ENCODE results near the gene ZNF213.

The ZNF213 gene

DNA sequence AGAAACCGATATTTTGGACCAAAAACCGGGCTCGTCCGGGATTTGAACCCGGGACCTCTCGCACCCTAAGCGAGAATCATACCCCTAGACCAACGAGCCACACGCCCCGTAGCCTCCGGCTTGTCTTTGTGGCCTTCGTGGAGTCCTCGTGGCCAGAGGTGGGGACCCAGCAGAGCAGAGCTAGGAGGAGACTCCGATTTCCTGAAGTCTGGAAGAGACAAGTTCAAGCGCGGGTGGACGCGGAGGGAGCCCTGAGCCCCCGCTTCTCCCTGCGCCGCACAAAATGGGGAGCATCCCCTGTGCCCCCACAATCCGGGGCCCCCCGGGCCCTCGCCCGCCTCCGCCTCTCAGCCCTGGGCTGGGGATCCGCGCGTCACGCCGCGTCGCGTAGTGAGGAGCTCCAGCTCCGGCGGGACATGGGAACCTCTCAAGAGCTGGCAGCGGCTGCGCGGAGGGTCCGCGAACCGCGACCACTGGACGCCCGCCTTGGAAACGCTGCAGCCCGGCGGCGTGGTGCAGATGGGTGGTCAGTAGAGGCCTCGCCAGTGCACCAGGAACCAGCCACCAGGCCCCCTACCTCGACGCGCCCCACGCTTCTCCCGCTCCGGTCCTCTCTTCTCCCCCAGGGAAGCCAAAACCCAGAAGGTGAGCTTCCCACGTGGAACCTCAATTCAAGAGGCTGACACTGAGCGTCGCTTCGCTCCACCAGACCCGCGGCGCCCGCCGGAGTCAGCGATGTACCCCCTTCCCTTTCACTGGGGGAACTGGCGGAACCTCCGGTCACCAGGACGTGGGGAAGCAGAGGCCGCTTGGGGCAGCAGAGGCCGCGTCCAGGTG, 48.0 kb downstream of the ZNF213 start:
- Histone ChIP-seq H3K36me3 (ENCODE audit: control insufficient read depth in 1 of 2, insufficient read depth in 2 of 2, low read length in 2 of 2) (no peaks in the 10 kb centered on the region), H3K9me3 (ENCODE audit: control insufficient read depth in 1 of 2, low read length in 2 of 2) (peaks cover 0 to 2% of the 10 kb centered on the region in 2 donors), H3K4me1 (ENCODE audit: control insufficient read depth in 1 of 2, insufficient read depth in 2 of 2, low read length in 2 of 2) (peaks cover 0 to 16% of the 10 kb centered on the region in 2 donors), H3K27me3 (ENCODE audit: low read depth, low read length) (peaks cover 68% of the 10 kb centered on the region), H3K4me3 (ENCODE audit: low read depth in 1 of 2, low read length in 2 of 2) (no peak overlapping the region), H3K27ac (ENCODE audit: low read length) (no peak overlapping the region)

DNA sequence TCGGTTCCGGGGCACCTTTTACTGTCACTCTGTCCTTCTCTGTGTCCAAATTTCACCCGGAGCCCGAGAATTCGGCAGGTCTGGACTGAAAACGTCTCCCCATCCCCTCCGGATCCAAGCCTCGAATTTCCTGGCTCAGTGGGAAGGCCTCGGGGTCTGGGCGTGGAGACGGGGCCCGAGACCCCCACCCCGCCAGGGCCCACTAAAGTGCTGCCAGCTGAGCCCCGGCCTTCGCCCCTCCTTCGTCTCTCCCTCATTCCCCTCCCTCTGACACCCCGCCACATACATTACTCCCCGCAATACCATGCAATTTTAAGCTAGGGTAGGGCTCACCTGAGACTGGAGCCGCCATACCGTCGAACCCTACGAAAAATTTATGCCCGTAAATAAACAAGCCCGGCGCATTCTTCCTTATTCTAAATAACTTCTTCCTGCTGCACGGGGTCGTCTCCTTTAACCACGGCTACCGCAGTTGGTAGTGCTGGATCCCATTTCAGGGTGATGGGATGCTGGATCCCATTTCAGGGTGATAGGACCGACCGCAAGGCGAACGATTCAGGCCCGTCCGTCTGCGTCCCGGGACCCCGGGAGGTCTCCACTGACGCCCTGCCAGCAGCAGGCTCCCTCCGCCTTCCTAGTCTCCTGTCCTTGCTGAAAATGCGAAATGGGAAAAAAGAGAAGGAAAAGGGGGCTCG, 48.8 kb downstream of the ZNF213 start:
- H3K27me3 ChIP-seq (ENCODE audit: low read depth, low read length), result peaks cover 70% of the 10 kb centered on the region
- H3K9me3 ChIP-seq (ENCODE audit: control insufficient read depth in 1 of 2, low read length in 2 of 2), result peaks cover 0 to 2% of the 10 kb centered on the region in 2 donors
- H3K4me3 ChIP-seq (ENCODE audit: low read depth in 1 of 2, low read length in 2 of 2), result no peak overlapping the region

DNA sequence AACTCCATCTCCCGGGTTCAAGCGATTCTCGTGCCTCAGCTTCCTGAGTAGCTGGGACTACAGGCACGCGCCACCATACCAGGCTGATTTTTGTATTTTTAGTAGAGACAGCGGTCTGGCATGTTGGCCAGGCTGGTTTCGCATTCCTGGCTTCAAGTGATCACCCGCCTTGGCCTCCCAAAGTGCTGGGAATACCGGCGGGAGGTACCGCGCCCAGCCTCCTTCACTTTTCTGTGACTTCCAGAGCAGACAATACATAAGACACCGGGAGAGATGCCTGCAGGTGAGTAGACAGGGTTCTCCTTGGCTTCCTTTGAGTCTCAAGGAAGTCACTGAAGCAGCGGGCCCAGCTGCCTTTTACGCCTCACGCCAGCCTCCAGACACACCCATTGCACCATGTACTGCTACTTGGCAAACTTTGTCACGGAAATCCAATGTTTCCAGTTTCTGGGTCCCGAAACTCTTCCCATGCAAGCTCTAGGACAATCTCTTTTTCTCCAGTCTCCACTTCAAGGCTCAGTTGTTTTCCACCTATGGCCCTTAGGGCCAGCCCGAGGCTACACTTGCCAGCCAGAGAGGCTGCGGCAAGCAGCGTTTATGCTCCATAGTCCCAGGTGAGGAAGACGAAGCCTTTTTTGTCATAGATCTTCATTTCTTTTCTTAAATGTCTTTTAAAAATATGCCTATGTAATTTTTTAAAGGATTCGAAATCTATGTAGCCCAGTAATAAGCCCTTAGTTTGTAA, 52.3 kb downstream of the ZNF213 start:
- peaks cover 0 to 33% of the 10 kb centered on the region in 2 donors for H3K4me1 ChIP-seq (ENCODE audit: control insufficient read depth in 1 of 2, insufficient read depth in 2 of 2, low read length in 2 of 2)
- no peaks in the 10 kb centered on the region for H3K9me3 ChIP-seq (ENCODE audit: control insufficient read depth in 1 of 2, low read length in 2 of 2)
- H3K4me3 ChIP-seq (ENCODE audit: low read depth in 1 of 2, low read length in 2 of 2), result no peak overlapping the region
- peaks cover 74% of the 10 kb centered on the region for H3K27me3 ChIP-seq (ENCODE audit: low read depth, low read length)
- H3K36me3 ChIP-seq (ENCODE audit: control insufficient read depth in 1 of 2, insufficient read depth in 2 of 2, low read length in 2 of 2), result no peaks in the 10 kb centered on the region
- H3K27ac ChIP-seq (ENCODE audit: low read length), result no peak overlapping the region

More for the DNA sequence above, 48.8 kb downstream of the ZNF213 start:
- no peaks in the 10 kb centered on the region for H3K36me3 ChIP-seq (ENCODE audit: control insufficient read depth in 1 of 2, insufficient read depth in 2 of 2, low read length in 2 of 2)
- peaks cover 0 to 20% of the 10 kb centered on the region in 2 donors for H3K4me1 ChIP-seq (ENCODE audit: control insufficient read depth in 1 of 2, insufficient read depth in 2 of 2, low read length in 2 of 2)
- no peak overlapping the region for H3K27ac ChIP-seq (ENCODE audit: low read length)

DNA sequence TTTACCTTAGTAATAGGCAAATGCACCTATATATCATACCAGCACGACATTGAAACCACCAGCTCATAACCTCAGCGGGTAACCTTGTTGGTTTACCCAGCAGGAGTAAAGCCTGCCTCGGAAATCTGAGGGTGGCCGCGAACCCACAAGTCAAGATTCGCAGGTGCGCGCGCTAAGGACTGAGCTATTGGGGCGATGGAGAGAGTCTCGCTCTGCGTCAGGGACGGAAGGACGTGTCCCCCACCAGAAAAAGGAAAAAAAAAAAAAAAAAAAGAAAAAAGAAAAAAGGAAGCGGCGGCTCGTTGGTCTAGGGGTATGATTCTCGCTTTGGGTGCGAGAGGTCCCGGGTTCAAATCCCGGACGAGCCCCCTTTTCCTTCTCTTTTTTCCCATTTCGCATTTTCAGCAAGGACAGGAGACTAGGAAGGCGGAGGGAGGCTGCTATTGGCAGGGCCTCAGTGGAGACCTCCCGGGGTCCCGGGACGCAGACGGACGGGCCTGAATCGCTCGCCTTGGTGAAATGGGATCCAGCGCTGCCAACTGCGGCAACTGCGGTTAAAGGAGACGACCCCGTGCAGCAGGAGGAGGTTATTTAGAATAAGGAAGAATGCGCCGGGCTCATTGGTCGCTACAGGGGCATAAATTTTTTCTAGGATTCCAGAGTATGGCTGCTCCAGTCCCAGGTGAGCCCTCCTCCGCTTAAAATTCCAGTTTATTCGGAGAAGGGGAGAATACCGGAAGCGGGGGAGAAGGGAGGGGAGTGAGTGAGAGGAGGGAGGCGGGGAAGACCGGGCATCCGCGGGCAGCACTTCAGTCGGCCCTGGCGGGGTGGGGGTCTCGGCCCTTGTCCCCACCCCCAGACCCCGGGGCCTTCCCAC, 53.2 kb downstream of the ZNF213 start, which contains the start of gene OR1F1:
OR1F1 (plus strand) TSS at position 407 of the 877 bp plus-strand sequence.
- Histone ChIP-seq H3K4me3 (ENCODE audit: low read depth in 1 of 2, low read length in 2 of 2) (peak within 1 kb of the TSS in 1 of 2 donors; percentile 35), H3K27ac (ENCODE audit: low read length) (no peak within 1 kb of the TSS), H3K9me3 (ENCODE audit: control insufficient read depth in 1 of 2, low read length in 2 of 2) (no peaks in the 10 kb centered on the region), H3K36me3 (ENCODE audit: control insufficient read depth in 1 of 2, insufficient read depth in 2 of 2, low read length in 2 of 2) (no peaks in the 10 kb centered on the region), H3K27me3 (ENCODE audit: low read depth, low read length) (peaks cover 71% of the 10 kb centered on the region), H3K4me1 (ENCODE audit: control insufficient read depth in 1 of 2, insufficient read depth in 2 of 2, low read length in 2 of 2) (peaks cover 0 to 26% of the 10 kb centered on the region in 2 donors)

DNA sequence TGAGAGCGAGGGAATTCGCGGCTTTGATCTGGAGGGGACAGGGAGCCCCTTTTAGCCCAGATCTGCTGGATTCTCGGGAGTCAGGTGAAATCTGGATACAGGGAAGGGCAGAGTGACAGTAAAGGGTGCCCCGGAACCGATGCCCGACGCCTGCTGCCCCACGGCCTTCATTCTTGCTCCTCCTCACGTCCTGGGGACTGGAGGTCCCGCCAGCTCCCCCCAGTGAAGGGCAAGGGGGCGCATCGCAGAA, 53.8 kb downstream of the ZNF213 start:
- no peaks in the 10 kb centered on the region for H3K9me3 ChIP-seq (ENCODE audit: control insufficient read depth in 1 of 2, low read length in 2 of 2)
- peaks cover 0 to 20% of the 10 kb centered on the region in 2 donors for H3K4me1 ChIP-seq (ENCODE audit: control insufficient read depth in 1 of 2, insufficient read depth in 2 of 2, low read length in 2 of 2)
- H3K27me3 ChIP-seq (ENCODE audit: low read depth, low read length), result peaks cover 71% of the 10 kb centered on the region
- no peaks in the 10 kb centered on the region for H3K36me3 ChIP-seq (ENCODE audit: control insufficient read depth in 1 of 2, insufficient read depth in 2 of 2, low read length in 2 of 2)
- H3K27ac ChIP-seq (ENCODE audit: low read length), result no peak overlapping the region
- peak overlapping the region in 1 of 2 donors; percentile 35 for H3K4me3 ChIP-seq (ENCODE audit: low read depth in 1 of 2, low read length in 2 of 2)

DNA sequence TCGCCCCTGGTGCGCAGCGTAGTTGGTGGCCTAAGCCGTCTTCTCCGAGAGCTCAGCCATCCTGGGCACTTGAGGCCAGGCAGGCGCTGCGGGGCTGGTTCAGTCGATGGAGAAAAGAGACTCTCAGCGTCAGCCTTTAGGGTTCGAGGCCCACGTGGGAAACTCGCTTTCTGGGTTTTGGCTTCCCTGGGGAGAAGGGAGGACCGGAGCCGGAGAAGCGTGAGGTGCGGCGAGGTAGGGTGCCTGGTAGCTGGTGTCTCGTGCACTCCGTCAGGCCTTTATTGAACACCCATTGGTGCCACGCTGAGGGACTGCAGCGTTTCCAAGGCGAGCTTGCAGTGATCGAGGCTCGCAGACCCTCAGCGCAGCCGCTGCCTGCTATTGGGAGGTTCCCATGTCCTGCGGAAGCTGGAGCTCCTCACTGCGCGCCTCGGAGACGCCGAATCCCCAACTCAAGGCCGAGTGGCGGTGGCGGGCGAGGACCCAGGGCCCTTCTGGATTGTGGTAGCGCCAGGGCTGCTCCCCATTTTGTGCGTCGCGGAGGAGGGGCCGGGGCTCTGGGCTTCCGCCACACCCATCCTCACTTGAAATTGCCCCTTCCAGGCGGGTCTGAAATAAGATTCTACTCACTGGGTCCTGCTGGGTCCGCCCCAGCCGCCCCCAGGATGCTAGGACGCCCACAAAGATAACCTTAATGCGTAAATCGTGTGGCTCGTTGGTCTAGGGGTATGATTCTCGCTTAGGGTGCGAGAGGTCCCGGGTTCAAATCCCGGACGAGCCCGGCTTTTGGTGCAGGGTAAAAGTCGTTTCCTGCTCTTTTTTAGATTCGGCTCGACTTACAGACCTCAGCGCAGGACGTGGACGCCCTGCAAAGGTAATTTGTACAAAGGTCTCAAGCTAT, 54.3 kb downstream of the ZNF213 start:
- Histone ChIP-seq H3K27me3 (ENCODE audit: low read depth, low read length) (peaks cover 70% of the 10 kb centered on the region), H3K9me3 (ENCODE audit: control insufficient read depth in 1 of 2, low read length in 2 of 2) (no peaks in the 10 kb centered on the region), H3K4me3 (ENCODE audit: low read depth in 1 of 2, low read length in 2 of 2) (peak overlapping the region in 1 of 2 donors; percentile 35), H3K36me3 (ENCODE audit: control insufficient read depth in 1 of 2, insufficient read depth in 2 of 2, low read length in 2 of 2) (no peaks in the 10 kb centered on the region), H3K27ac (ENCODE audit: low read length) (no peak overlapping the region), H3K4me1 (ENCODE audit: control insufficient read depth in 1 of 2, insufficient read depth in 2 of 2, low read length in 2 of 2) (peaks cover 0 to 17% of the 10 kb centered on the region in 2 donors)

GRCh38 chr16:3189869-3190268, 55.0 kb downstream of the ZNF213 start:
- Histone ChIP-seq H3K4me1 (ENCODE audit: control insufficient read depth in 1 of 2, insufficient read depth in 2 of 2, low read length in 2 of 2) (peaks cover 0 to 17% of the 10 kb centered on the region in 2 donors), H3K4me3 (ENCODE audit: low read depth in 1 of 2, low read length in 2 of 2) (no peak overlapping the region), H3K36me3 (ENCODE audit: control insufficient read depth in 1 of 2, insufficient read depth in 2 of 2, low read length in 2 of 2) (no peaks in the 10 kb centered on the region), H3K27ac (ENCODE audit: low read length) (no peak overlapping the region), H3K9me3 (ENCODE audit: control insufficient read depth in 1 of 2, low read length in 2 of 2) (no peaks in the 10 kb centered on the region), H3K27me3 (ENCODE audit: low read depth, low read length) (peaks cover 70% of the 10 kb centered on the region)

- H3K36me3 ChIP-seq (ENCODE audit: control insufficient read depth in 1 of 2, insufficient read depth in 2 of 2, low read length in 2 of 2), result no peaks in the 10 kb centered on the region
- H3K27ac ChIP-seq (ENCODE audit: low read length), result no peak overlapping the region
- H3K27me3 ChIP-seq (ENCODE audit: low read depth, low read length), result peaks cover 72% of the 10 kb centered on the region
- H3K4me3 ChIP-seq (ENCODE audit: low read depth in 1 of 2, low read length in 2 of 2), result no peak overlapping the region
- H3K9me3 ChIP-seq (ENCODE audit: control insufficient read depth in 1 of 2, low read length in 2 of 2), result no peaks in the 10 kb centered on the region
- peaks cover 0 to 17% of the 10 kb centered on the region in 2 donors for H3K4me1 ChIP-seq (ENCODE audit: control insufficient read depth in 1 of 2, insufficient read depth in 2 of 2, low read length in 2 of 2)
Observed at GRCh38 chr16:3190949-3191353, 56.1 kb downstream of the ZNF213 start.

Data from muscle layer of duodenum (tissue), 2 donors.